T-helper 2 cell (primary cell): ENCODE results near the gene LMOD1.
A peak's percentile ranks its signal among the peaks of the same experiment; 100 is the strongest.
"Not testable (repeated sequence)": the region's sequence is repeated elsewhere in the genome, so short reads cannot be mapped to it uniquely, and the experiment has no call there.

Experiments used
- DNase-seq, 5 experiments: peaks; one replicate each; pipeline versions ENCODE4 v3.0.0 to v3.0.0-alpha.2; 2012 to 2022

The LMOD1 gene

GRCh38 chr1:201945863-201946223 is 505 bp downstream of the LMOD1 start:
- DNase-seq = no peak

GRCh38 chr1:201945157-201945556 is 1.2 kb downstream of the LMOD1 start:
- no peak for DNase-seq

GRCh38 chr1:201944639-201945038 is 1.7 kb downstream of the LMOD1 start:
- no peak for DNase-seq

DNA sequence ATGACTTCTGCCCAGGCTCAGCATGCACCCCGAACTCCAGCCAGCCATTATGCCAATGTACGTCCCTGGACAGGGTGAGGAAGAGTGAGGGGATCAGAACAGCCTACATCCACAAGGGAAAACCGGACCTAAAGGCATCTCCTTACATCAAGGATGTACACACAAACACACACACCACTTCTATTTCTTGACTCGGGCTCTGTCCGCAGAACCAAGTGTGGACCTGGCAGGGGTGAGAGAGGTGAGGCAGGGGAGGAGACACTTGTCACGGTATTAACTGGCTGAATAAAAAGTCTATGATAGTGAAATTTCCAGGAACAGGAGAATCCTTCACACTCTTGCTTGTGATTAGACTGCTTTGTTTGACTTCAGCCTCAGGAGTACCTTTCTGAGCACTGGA is 2.3 kb downstream of the LMOD1 start:
- no peak for DNase-seq

DNA sequence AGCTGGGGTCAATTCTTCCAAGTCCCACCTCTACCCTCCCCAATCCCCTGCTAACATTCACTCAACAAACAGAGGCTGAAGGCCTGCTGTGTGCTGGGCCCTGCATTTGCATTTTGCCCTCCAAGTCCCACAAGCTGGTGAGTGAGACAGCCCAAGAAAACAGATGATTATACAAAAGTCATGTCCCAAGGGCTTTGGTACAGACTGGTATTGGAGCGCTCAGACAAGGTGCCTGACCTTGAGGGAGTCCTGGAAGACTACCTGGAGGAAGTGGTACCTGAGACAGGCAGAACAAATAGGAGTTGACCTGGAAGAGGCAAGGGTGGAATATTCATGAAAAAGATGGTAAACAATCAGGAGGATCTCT is 4.2 kb downstream of the LMOD1 start:
- no peak for DNase-seq

DNA sequence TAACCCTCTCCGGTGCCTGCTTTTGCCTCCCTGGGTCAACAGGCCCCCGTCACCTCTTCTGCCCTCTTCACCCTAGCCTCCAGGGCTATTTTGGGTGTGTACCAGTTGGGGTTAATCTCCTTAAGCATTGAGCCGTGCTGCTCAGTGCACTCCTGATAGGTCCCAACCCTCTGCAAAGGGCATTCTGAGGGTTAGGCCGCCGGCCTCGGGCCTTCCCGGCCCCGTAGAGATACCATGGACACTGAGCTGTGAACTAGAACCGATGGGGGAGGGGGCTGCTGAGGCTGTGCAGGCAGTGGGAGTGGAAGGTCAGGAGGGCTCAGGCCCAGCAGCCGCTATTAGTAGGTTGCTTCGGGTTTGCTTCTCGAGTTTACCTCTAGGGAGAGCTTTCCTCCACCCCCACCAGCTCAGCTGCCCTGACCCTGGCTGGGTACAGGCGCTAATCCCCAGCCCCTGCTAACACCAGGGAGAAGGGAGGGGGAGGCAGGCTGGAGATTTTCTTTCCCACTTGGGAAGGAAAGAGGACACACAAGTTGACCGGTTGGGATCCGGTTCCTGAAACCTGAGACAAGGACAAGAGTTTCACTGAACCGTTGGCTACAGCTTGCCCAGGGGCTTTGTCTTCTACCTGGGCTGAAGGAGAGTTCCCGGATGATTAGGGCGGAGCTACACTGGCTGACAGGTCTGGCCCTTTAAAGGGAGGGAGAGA is 4.8 kb downstream of the LMOD1 start:
- no peak for DNase-seq

DNA sequence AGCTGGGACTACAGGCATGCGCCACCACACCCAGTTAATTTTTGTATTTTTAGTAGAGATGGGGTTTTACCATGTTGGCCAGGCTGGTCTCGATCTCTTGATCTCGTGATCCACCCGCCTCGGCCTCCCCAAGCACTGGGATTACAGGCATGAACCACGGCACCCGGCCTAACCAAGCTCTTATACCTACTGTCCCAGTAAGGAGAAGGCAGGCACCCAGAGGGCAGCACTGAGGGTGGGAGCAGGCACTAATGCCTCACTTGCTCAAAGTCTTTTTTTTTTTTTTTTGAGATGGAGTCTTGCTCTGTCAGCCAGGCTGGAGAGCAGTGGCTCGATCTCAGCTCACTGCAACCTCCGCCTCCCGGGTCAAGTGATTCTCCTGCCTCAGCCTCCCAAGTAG is 6.0 kb downstream of the LMOD1 start:
- not testable (repeated sequence) for DNase-seq

DNA sequence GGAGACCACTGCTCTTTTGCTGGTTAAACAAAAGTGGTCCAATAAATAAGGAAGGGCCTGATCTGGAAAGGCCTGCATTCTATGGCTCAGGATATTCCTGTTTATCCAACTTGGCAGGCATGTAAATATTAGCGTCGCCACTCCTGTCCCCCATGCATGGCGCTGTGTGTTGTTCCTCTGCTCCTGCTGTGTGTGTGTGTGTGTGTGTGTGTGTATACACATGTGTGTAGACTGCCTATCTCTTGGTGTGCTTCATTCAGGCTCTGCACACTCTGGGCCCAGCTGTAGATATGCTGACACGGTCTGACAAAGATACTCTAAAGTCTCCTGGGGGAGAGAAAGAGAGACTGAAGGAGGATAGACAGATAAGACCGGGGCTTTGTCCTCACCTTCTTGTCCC is 6.8 kb downstream of the LMOD1 start:
- no peak for DNase-seq

GRCh38 chr1:201939148-201939547 is 7.2 kb downstream of the LMOD1 start:
- DNase-seq = no peak

DNA sequence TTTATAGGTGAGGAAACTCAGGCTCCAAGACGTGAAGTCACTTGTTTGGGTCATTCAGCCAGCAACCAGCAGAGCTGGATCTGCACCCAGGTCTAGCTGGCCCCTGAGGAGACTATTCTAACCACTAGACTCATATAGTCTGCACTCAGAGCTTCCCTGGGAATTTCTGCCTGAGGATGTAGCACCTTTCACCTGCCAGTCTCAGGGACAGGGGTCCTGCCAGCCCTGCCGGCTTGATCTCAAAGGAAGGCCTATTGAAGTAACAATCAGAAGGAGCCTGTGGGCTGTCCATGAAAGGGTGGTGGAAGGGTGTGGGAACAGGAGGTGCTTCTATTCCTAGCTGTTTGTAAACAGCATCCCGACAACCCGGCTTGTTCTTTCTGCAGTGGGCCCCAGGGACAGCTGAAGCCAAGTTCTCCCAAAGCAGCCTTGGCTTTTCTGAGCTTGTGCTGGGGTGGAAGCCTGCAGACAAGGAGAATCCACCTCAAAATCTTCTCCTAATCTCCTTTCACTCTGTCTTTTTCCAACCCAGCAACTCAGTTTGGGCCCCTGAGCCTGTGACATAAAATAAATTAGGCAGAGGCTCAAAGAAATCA is 7.8 kb downstream of the LMOD1 start:
- DNase-seq = no peak

DNA sequence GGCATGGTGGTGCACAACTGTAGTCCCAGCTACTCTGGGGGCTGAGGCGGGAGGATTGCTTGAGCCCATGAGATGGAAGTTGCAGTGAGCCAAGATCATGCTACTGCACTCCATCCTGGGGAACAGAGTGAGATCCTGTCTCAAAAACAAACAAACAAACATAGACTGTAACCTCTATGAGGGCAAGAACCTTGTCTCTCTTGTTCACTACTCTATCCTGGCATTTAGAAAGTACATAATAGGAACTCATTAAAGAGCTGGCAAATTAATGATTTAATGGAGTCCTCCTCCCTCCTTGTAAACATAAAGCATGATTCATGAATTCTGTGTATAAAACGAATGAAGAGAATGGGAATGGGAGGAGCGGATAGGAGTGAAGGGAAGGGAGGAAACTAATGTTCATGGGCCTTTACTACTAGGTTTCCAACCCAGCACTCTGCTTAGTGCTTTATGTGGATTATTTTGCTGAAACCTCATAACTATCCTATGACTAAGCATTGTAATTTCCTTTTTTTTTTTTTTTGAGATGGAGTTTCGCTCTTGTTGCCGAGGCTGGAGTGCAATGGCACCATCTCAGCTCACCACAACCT is 8.6 kb downstream of the LMOD1 start:
- DNase-seq = no peak

- peak in 1 of 5 experiments; percentile 16 for DNase-seq
Observed at GRCh38 chr1:201933840-201934430, 12.4 kb downstream of the LMOD1 start.

- no peak for DNase-seq
Observed at GRCh38 chr1:201930803-201931202, 15.5 kb downstream of the LMOD1 start.

DNA sequence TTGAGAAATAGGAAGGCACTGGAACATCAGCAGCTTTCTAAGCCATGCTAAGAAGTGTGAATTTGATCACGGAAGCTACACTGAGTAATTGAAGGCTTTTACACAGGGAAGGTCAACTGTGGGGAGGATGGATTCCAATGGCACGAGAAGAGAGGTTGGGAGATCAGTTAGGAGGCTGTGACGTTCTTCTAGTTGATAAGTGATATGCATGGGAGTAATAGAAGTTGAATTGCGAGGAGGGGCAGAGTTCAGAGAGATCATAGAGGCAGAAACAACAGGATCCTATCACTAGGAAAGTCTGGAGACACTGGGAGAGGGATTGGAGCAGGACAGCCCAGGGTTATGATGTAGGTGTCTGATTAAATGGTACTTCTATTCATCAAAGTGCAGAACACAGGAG is 16.2 kb downstream of the LMOD1 start:
- no peak for DNase-seq

- DNase-seq = no peak
Observed at GRCh38 chr1:201928266-201928665, 18.1 kb downstream of the LMOD1 start.

- no peak for DNase-seq
Observed at GRCh38 chr1:201925981-201926645, 20.2 kb downstream of the LMOD1 start.

DNA sequence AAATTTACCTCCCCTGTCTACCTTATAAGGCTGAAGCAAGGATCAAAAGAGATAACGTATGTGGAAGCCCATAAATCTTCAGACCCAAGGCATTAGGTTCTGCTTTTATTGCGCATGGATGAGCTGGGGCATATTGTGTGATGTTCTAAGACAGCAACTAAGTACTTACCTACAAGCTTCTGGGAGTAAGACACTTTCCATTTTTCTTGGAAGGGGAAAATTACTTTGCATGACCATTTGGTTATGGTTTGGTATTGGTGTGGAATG is 21.1 kb downstream of the LMOD1 start:
- no peak for DNase-seq

- no peak for DNase-seq
Observed at GRCh38 chr1:201921952-201922558, 24.3 kb downstream of the LMOD1 start.

GRCh38 chr1:201918343-201918742 is 28.0 kb downstream of the LMOD1 start:
- DNase-seq = no peak

DNA sequence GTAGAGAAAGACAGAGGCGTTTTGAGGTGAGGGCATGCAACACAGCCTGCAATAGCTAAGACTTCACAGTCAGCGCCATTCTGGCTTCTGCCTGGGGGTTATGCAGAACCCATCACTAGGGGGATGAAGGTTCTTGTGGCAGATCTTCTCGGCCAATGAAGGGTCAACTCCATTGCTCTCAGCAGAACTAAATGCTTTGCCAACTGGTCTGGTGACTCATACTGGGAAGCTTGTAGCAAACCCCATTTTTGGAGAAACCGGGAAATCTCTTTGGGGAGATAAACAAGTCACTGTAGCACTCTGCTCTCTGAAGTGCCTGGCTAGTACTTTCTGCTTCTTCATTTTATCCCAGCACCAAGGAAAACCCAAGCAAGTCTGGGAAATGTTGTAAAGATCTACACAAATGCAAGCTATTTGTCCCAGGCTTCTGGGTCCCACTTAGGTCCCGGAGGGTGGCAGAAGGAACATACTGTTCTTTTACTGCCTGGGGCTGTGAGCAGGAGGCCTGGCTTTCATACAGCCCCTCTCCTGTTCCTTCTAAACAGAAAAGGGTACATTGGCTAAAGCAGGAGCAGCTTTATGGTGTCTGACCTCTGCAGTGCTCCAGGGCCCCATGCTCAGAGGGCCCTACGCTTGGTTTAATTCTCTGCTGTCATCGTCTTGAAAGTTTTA is 28.9 kb downstream of the LMOD1 start:
- no peak for DNase-seq

GRCh38 chr1:201916649-201917249 is 29.6 kb downstream of the LMOD1 start:
- DNase-seq = peak in 1 of 5 experiments; percentile 14

DNA sequence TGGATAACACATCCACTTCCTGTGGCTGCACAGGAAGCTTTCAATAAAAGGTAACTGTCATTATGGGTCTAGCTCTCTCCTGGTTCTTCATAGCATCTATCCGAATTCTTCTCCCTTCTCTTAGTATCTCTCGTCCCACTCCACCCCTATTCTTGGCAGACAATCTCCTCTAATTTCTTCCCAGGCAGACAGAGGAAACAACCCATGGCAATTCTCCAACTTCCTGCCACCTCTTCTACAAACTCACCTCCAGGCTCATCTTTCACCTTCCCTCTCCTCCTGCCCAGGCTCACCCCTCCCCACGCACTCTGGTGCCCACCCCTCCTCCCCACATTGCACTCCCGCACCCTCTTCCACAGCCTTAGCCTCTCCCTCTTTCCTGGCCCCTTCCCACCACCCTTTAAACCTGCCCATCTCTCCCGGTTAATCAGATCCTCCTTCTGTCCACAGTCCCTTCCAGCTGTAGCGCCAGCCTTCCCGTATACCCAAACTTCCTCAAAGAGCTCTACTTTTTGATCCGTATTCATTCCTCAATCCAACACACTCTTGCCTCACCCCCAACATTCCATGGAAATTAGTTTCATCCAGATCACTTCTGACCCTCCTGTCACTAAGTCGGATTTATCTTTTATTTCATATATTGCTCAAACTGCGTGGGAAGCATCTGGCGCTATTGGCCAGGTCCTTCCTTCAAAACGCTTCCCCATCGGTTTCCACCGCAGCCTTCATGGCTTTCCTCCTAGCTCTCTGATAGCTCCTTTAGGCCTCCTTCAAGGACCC is 31.7 kb downstream of the LMOD1 start:
- no peak for DNase-seq
